ENCODE measurements around the gene ADAMTS13.
"Not testable (repeated sequence)": the region's sequence is repeated elsewhere in the genome, so short reads cannot be mapped to it uniquely, and the experiment has no call there.

The ADAMTS13 gene

DNA sequence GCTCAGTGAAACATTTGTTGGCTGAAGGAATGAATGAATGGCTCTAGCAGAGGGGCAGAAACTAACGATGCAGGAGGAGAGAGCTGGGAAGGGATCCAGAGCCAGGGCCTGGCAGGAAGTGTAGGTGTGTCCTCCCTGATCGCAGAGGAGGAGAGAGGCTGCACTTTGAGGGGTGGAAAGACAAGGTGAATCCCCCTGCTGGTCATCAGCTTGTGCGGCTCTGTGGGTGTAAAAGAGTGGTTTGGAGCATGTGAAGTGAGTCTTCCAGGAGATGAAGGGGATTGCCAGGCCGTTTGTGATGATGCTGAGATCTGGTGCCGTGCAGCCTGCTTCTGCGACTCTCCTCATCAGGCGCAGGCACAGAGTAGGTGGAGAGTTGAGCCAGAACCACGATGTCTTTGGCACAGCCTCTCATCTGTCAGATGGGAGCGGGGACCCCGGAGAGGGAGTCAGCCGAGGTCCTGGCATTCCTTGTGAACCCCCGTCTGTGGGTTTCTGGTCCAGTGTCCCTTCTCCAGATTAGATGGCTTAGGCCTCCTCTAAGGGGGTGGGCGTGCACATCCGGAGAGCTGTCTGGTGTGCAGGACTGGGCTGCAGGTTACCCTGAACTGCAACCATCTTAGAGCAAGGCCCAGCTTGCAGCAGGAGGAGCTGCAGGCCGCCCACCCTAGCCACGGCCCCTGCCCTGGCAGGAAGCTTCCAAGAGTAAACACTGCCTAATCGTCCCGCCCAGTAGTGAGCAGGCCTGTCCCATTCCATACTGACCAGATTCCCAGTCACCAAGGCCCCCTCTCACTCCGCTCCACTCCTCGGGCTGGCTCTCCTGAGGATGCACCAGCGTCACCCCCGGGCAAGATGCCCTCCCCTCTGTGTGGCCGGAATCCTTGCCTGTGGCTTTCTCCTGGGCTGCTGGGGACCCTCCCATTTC is at the start of gene ADAMTS13:
Gene ADAMTS13 (plus strand): TSS at position 753 of the 928 bp plus-strand sequence. CDS start 77 bp downstream, at position 830.
- no peak for DNase-seq (ENCODE audit: low read depth, low spot score)

DNA sequence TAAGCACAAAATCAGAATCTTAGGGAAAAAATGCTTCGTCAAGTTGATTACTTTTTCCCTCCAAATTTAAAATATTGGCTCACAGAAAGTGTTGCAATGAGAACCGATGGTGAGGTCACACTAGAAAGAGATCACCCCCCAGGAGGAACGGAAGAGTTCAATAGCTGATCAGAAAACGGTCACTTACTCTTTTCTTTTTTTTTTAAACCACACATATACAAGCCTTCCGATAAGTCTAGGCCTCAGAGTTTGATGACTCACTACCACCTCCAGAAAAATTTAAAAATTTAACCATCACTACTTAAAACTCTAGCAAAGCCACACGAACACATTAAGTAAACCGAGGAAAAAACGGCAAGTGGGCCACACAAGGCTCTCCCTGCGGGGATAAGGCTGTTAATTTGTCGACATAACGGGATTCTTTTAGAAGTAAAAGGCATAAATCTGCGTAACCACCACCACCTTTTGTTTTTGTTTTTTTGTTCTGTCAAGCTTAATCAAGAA is 47.5 kb upstream of the ADAMTS13 start:
- DNase-seq (ENCODE audit: low read depth, low spot score): no peak

GRCh38 chr9:133375116-133375723 is 46.9 kb upstream of the ADAMTS13 start:
- DNase-seq (ENCODE audit: low read depth, low spot score): no peak

DNA sequence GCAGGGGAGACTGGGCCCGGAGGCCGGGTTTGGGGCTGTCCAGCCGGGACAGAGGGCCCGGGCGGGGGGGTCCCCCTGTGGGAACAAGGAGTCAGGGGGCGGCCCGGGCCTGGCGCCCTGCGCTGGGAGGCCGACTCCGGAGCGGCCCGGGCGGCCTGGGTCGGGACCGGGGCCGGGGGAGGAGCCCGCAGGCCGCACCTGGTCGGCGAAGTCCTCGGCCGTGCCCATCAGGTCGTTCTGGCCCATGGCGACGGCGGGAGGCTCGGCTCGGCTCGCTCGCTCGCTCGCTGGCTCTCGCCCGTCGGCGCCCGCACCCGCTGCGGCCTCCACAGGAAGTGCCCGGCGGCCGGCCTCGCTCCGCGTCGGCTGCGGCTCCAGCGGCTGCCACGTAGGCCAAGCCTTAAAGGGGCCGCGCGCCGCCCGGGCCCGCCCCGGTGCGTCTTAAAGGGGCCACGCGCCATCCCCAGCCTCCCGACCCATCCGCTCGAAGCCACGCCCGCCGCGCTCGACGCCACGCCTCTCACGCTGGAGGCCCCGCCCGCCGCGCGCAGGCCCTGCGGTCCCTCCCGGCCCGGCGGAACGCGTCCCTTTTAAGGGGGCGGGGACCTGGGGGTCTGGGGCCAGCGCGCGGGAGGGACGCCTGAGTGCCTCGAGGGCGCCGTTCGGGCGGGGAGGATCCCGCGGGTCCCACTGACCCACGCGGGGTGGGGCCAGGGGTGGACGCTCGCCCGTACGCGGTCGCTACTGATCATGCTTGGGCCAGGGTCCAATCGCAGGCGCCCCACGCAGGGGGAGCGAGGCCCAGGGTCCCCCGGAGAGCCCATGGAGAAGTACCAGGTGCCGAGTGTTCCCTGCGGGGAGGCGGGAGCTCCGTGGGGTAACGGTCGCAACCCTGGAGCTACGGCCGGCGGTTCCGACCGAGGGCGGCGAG is 46.2 kb upstream of the ADAMTS13 start, which contains the start of the genes STKLD1 and SURF4:
Gene STKLD1 (plus strand): TSS at position 643 of the 931 bp plus-strand sequence. CDS start 108 bp downstream, at position 751.
Gene SURF4 (minus strand): TSS at position 337 of the 931 bp plus-strand sequence. CDS start 91 bp downstream, at position 246.
- DNase-seq (ENCODE audit: low read depth, low spot score): peak; percentile 88

GRCh38 chr9:133377280-133377679 is 44.9 kb upstream of the ADAMTS13 start:
- not testable (repeated sequence) for DNase-seq (ENCODE audit: low read depth, low spot score)

- no peak for DNase-seq (ENCODE audit: low read depth, low spot score)
These were observed 44.4 kb upstream of the ADAMTS13 start for GRCh38 chr9:133377721-133378216.

GRCh38 chr9:133378408-133378962 is 43.7 kb upstream of the ADAMTS13 start:
- no peak for DNase-seq (ENCODE audit: low read depth, low spot score)

DNA sequence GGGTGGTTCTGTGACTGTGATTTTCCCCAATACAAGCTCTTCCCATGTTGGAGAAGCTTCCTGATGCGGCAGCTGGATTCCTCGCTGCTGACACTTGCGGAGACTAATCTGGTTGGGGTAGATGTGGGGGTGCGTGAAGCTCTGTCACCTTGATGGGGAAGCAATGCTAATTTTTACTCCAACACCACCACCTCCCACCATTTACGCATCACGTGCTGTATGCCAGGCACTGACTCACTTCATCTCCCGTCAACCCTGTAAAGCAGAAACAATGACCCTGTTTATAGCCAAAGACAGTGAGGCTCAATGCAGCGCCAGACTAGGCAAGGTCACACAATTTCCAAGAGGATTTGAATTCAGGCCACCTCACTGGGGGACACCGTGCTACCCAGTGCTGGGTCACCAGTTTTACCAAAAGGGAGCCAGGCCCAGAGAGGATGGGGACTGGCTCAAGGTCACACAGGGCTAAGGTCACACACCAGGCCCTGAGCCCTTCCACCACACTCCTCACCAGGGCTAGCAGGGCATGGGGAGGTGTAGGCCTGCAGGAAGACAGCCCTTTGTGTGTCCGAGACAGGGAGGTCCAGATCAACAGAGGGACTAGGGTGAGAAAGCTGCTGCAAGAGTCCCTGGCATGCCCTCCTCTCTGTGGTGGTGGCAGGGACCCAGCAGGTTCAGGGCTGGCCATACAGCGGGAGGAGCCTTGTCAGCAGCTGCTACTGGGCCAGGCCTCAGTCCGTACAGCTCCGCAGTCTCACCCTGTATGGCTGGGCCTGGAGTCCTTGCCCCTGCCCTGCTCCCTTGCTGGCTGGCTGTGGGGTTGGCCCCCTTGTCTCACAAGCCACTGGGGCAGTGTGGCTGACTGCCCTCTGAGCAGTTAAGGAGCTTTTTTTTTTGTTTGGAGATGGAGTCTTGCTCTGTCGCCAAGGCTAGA is 42.7 kb upstream of the ADAMTS13 start:
- DNase-seq (ENCODE audit: low read depth, low spot score): no peak

DNA sequence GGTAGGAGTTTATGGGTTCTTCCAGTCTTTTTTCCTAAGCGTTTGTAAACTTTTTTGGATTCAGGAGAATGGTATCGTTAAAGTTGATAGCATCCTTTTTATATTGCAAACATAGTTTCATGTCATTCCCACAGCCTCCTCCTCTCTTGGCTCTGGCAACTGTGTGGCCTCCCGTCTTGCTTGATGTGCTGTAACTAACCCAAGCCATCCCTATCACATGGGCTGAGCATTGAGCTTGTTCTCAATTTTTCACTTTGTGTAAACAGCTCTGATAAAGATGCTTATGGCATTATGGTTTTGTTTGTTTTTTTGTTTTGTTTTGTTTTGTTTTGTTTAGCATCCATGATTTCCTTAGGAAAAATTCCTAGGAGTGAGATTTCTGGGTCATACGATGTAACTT is 41.4 kb upstream of the ADAMTS13 start:
- DNase-seq (ENCODE audit: low read depth, low spot score): no peak

DNA sequence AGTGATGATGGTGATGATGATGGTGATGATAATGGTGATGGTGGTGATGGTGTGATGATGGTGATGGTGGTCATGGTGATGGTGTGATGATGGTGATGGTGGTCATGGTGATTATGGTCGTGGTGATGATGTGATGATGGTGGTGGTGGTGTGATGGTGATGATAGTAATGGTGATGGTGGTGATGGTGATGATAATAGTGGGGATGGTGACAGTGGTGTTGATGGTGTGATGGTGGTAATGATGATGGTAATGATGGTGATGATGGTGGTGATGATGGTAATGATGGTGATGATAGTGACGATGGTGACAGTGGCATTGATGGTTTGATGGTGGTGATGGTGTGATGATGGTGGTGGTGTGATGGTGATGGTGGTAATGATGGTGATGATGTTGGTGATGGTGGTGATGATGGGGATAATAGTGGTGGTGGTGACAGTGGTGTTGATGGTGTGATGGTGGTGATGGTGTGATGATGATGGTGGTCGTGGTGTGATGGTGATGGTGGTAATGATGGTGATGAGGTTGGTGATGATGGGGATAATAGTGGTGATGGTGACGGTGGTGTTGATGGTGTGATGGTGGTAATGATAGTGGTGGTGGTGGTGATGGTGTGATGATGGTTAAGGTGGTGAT is 39.5 kb upstream of the ADAMTS13 start:
- no peak for DNase-seq (ENCODE audit: low read depth, low spot score)

DNA sequence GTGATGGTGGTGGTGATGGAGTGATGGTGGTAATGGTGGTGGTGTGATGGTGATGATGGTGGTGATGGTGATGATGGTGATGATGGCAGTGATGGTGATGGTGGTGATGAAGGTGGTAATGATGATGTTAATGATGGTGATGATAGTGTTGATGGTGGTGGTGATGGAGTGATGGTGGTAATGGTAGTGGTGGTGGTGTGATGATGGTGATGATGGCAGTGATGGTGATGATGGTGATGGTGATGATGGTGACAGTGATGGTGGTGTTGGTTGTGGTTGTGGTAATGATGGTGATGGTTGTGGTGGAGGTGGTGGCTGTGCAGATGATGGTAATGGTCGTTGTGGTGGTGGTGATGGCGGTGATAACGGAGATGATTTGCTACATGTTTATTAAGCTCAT is 38.7 kb upstream of the ADAMTS13 start:
- no peak for DNase-seq (ENCODE audit: low read depth, low spot score)

DNA sequence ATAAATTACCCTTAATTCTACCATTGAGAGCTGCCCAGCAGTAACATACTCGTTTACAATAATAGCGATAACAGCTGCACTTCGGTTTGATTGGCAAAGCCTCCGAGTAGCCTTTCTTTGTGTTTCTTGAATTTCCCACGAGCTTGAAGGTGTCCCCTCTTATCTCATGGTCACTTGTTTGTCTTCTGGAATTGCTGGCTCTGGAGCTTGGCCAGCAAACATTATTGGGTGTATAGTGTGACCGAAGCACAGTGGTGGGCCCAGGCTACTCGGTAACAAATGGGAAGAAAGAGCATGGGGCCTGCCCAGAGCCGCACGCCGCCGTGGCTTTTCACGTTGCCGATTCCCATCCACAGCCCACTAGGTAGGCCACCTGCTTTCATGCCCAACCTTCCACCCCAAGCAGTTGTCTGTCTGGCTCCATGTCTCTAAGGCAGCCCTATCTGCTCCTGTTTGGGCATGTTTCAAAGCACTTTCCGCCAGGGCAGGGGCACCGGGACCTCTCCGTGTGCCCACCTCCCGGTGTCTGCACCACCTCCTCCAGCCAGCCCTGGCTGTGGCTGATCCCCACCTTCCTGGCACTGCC is 37.3 kb upstream of the ADAMTS13 start:
- no peak for DNase-seq (ENCODE audit: low read depth, low spot score)

DNA sequence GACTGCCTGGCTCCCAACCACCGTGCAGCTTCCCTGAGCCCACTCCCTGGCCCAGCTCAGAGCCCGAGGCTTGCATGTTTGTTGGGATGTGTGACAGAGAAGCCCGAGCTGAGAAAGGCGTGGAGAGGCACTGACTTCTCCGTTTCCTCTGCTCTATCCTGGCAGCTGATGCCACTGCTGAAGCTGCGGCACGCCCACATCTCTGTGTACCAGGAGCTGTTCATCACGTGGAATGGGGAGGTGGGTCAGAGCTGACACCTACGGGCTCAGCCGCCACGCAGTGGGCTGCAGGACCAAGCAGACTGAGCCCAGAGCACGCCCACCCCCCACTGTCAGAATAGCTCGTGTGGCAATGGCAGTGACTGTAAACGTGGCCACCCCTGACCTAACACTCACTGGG is 36.7 kb upstream of the ADAMTS13 start:
- DNase-seq (ENCODE audit: low read depth, low spot score): no peak

DNA sequence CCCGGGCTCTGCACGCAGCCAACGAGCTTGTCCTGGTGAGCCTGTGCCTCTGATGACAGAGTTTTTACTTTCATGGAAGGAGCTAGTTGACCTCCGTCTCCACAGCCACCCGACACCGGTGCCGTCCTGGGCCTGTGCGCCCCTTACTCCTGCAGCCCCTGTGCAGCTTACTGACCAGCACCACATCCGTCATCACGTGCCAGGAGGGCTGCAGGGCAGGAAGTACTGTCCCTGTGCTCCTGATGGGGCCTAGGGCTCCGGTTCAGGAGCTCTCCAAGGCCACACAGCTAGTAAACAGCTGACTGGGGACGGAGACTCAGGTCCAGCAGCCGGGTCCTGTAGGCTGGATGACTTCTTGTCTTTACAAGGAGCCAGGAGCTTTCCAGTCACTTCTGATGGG is 35.8 kb upstream of the ADAMTS13 start:
- no peak for DNase-seq (ENCODE audit: low read depth, low spot score)

DNA sequence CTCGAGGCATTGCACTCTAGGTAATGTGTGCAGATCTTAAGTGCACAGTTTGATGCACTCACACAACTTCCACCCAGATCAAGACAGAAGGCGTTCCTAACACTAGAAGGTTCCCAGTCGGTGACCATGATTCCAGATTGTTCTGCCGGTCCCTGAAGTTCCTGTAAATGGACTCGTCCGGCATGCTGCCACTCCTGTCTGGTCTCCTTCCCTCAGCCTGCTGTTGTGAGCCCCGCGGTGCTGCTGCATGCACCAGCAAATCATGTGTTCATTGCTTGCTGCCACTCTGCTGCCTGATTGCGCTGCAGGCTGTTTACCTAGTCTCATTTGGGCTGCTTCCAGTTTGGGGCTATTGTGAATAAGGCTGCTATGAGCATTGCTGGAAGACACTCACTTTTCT is 34.5 kb upstream of the ADAMTS13 start:
- DNase-seq (ENCODE audit: low read depth, low spot score): no peak

- DNase-seq (ENCODE audit: low read depth, low spot score): no peak
These were observed 33.1 kb upstream of the ADAMTS13 start for GRCh38 chr9:133389025-133389557.

GRCh38 chr9:133389562-133389961 is 32.6 kb upstream of the ADAMTS13 start:
- no peak for DNase-seq (ENCODE audit: low read depth, low spot score)

GRCh38 chr9:133390713-133391112 is 31.5 kb upstream of the ADAMTS13 start:
- no peak for DNase-seq (ENCODE audit: low read depth, low spot score)

DNA sequence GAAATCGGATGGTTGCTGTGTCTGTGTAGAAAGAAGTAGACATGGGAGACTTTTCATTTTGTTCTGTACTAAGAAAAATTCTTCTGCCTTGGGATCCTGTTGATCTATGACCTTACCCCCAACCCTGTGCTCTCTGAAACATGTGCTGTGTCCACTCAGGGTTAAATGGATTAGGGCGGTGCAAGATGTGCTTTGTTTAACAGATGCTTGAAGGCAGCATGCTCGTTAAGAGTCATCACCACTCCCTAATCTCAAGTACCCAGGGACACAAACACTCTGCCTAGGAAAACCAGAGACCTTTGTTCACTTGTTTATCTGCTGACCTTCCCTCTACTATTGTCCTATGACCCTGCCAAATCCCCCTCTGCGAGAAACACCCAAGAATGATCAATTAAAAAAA is 30.7 kb upstream of the ADAMTS13 start:
- DNase-seq (ENCODE audit: low read depth, low spot score): not testable (repeated sequence)
